IPS-20b (cell line): ENCODE results near the gene TBC1D8.

Source experiments
- H3K27ac ChIP-seq: one replicate; pipeline ENCODE4 v1.5.1; 2013; ENCODE audit warnings: low read length
- H3K27me3 ChIP-seq: 2 replicates; pipeline ENCODE4 v1.6.1; 2013; ENCODE audit warnings: mild to moderate bottlenecking, low read length, inconsistent platforms; ENCODE audit not compliant: insufficient read depth
- H3K36me3 ChIP-seq: 2 replicates; pipeline ENCODE4 v1.6.1; 2013; ENCODE audit warnings: low read depth, mild to moderate bottlenecking, inconsistent platforms, low read length, moderate library complexity; ENCODE audit not compliant: insufficient read depth
- H3K4me1 ChIP-seq: 2 replicates; pipeline ENCODE4 v1.6.1; 2013; ENCODE audit warnings: mild to moderate bottlenecking, control low read depth, inconsistent platforms, low read length, moderate library complexity; ENCODE audit not compliant: insufficient read depth
- H3K4me3 ChIP-seq: 2 replicates; pipeline ENCODE4 v1.5.1; 2013; ENCODE audit warnings: mild to moderate bottlenecking, low read length, inconsistent platforms
- H3K9ac ChIP-seq: 2 replicates; pipeline ENCODE4 v1.6.1; 2013; ENCODE audit warnings: low read depth, mild to moderate bottlenecking, inconsistent platforms, low read length, moderate library complexity
- H3K9me3 ChIP-seq: 2 replicates; pipeline ENCODE4 v1.6.1; 2013; ENCODE audit warnings: mild to moderate bottlenecking, low read depth, low read length, inconsistent platforms; ENCODE audit not compliant: insufficient read depth

TBC1D8 gene

DNA sequence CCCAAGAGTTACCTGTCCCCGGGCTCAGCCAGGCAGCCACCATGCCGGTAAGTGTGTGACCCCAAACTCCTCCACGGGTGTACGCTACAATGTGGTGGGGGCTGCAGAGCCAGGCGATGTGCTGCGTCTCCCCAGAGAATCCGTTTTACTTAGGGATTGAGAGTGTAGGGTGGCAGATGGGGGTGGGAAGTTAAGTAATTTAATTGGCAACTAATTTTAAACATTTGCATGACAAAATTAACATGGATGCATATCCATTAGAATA is 175.7 kb downstream of the TBC1D8 start:
- H3K9me3 ChIP-seq = no peaks in the 10 kb centered on the region
- no peak overlapping the region for H3K4me3 ChIP-seq
- H3K27ac ChIP-seq = no peak overlapping the region
- H3K36me3 ChIP-seq = no peaks in the 10 kb centered on the region
- H3K9ac ChIP-seq = no peak overlapping the region
- no peaks in the 10 kb centered on the region for H3K4me1 ChIP-seq
- no peaks in the 10 kb centered on the region for H3K27me3 ChIP-seq

DNA sequence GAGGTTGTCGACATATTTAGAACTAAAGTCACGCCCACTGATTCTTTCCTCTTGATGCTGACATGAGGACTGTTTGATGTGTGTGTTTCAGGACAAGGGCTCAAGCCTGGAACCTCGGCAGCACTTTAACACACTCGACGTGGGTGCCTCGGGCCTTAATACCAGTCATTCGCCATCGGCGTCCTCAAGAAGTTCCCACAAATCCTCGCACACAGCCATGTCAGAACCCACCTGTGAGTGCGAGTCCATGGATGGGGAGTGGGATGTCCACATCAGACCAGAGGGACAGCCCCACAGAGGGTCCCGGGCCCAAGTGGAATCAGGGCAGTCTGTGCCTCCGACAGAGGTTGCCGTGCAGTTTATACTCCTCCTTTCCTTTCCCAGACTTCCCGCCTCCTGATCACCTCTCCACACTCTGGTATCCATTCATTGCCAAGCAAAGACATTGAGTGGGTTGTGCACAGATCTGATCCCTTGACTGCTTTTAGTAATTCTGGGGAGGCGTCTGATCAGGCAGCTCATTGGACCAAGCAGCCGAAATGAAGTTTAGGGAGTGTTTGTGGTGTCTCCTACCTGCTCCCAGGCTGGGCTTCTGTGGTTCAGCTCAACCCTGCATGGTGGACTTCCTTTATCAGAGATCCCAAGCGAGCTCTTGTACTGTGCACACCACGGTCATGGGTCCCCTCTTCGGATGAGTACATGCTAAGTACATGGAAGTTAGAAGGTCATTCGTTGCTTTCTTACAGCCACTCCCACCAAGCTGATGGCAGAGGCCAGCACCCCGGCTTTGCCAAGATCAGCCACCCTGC is 176.3 kb downstream of the TBC1D8 start:
- H3K9ac ChIP-seq = no peak overlapping the region
- H3K36me3 ChIP-seq = no peaks in the 10 kb centered on the region
- no peaks in the 10 kb centered on the region for H3K4me1 ChIP-seq
- no peak overlapping the region for H3K27ac ChIP-seq
- H3K27me3 ChIP-seq = no peaks in the 10 kb centered on the region
- no peak overlapping the region for H3K4me3 ChIP-seq
- no peaks in the 10 kb centered on the region for H3K9me3 ChIP-seq

DNA sequence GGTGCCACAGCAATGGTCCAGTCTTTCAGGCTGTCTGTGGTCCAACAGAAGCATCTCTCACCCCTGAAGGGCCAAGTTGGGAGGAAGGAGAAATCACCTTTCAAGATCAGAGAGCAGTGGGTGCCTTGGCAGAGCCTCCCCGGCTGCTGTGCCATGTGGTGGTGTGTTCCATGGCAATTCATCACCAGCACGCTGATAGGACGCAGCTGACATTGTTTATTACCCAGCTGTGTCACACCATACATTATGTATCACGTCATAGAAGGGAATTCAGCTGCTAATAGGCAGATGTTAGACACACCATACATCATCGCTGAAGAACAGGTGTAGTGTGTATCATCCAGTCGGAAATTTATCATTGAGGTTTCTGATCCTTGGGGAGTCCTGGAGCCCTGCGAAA is 178.7 kb downstream of the TBC1D8 start:
- Histone ChIP-seq H3K9ac (no peak overlapping the region), H3K27me3 (no peaks in the 10 kb centered on the region), H3K36me3 (no peaks in the 10 kb centered on the region), H3K9me3 (no peaks in the 10 kb centered on the region), H3K4me3 (no peak overlapping the region), H3K27ac (no peak overlapping the region), H3K4me1 (no peaks in the 10 kb centered on the region)

DNA sequence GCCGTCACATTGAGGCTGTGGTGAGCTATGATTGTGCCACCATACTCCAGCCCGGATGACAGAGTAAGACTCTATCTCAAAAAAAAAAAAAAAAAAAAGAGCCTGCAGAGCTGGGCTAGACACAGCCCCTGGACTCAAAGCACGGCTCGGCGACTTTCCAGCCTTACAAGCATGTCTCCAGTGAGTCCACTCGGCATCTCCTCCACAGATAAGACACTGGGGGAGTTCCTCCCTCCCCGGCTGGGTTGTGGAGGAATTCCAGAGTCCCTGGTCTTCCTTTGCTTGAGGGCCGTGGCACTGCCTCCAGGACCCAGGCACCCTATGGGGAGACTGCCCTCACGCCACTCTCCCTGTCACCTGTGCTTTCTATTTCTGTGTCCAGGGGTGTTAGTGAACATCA is 180.0 kb downstream of the TBC1D8 start:
- H3K27me3 ChIP-seq = no peaks in the 10 kb centered on the region
- H3K36me3 ChIP-seq = no peaks in the 10 kb centered on the region
- H3K4me1 ChIP-seq = no peaks in the 10 kb centered on the region
- H3K4me3 ChIP-seq = no peak overlapping the region
- H3K27ac ChIP-seq = no peak overlapping the region
- no peaks in the 10 kb centered on the region for H3K9me3 ChIP-seq
- H3K9ac ChIP-seq = no peak overlapping the region

DNA sequence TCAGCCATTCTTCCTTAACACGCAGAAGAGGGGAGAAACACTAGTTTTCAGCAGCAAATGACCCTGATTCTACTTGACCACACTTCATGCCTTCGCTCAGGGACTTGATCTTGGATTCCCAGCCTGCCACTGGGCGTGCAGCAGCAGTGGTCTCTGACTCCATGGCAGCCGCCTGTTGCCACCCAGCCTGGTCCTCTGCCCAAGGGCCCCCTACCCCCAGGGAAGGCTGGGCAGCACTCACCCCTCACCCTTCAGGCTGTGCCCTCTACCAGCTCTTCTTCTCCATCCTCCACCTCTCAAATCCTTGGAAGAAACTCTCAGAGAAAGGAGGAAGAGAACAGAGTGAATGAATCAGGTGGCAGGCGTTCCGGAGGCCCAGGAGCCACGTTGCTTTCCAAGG is 181.2 kb downstream of the TBC1D8 start:
- no peaks in the 10 kb centered on the region for H3K36me3 ChIP-seq

DNA sequence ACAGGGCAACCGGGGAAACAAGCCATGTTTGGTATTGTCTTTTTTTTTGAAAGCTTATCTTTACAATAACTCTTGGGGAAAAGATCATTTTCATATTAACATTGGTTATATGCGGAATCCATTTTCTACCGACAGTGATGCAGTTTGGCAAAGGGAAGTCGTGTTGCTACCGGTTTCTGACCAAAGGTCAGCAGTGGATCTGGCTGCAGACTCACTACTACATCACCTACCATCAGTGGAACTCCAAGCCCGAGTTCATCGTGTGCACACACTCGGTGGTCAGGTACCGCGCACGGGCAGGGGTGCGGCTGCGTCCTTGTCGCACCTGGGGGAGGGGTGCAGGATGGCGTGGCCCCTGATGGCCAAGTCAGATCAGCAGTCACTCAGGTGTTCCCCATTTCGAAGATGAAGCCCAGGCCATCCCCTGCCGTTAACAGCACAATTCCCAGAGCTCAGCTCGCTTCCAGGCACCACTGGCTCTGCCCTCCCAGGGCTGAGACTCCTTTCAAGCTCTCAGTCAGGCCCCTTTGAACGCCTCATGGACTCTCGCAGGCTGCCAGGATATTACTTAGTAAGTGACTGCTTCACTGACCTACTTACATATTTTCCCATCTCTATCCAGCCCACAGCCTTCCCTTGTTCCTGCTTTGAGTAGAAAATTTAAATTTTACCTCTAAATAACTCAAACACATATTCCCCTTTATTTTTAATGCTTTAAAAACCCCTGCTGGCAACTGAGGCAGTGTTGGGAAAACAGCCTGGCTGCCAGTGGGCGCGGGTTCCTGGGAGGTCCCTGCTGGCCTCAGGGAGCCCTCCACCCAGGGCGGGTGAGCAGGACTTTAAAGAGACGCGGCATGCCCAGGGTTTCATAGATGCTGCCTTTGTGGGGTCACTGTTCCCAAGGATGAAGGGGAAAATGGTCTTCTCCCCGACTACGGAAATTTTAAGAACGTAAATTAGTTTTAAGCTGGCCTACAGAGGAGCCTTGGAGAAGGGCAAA is 182.7 kb downstream of the TBC1D8 start:
- Histone ChIP-seq H3K27me3 (no peaks in the 10 kb centered on the region), H3K36me3 (no peaks in the 10 kb centered on the region), H3K4me1 (no peaks in the 10 kb centered on the region), H3K27ac (no peak overlapping the region), H3K9ac (no peak overlapping the region), H3K4me3 (no peak overlapping the region), H3K9me3 (no peaks in the 10 kb centered on the region)

More for the DNA sequence above, 181.2 kb downstream of the TBC1D8 start:
- Histone ChIP-seq H3K27me3 (no peaks in the 10 kb centered on the region), H3K27ac (no peak overlapping the region), H3K9ac (no peak overlapping the region), H3K4me3 (no peak overlapping the region), H3K4me1 (no peaks in the 10 kb centered on the region), H3K9me3 (no peaks in the 10 kb centered on the region)

DNA sequence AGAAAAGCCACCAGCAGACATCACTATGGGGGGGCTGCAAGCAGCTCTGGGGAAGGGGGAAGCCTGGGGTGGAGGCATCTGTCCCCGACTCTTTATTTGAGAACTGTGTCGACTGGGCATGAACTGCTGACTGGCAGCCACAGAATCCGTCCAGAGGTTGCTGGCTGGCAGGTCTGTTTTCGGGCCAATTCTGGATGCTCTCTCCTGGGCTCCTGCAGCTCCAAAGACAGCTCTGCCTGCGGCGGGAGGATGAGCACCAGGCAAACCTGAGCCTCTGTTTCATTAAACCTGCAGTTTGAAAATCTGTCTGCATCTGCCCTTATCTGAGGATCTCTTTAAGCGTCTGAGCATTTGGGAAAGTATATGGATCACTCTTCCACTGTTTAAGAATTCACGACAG is 183.5 kb downstream of the TBC1D8 start:
- no peak overlapping the region for H3K4me3 ChIP-seq
- H3K27ac ChIP-seq = no peak overlapping the region
- no peaks in the 10 kb centered on the region for H3K36me3 ChIP-seq
- H3K27me3 ChIP-seq = no peaks in the 10 kb centered on the region
- H3K4me1 ChIP-seq = no peaks in the 10 kb centered on the region
- no peak overlapping the region for H3K9ac ChIP-seq
- no peaks in the 10 kb centered on the region for H3K9me3 ChIP-seq

DNA sequence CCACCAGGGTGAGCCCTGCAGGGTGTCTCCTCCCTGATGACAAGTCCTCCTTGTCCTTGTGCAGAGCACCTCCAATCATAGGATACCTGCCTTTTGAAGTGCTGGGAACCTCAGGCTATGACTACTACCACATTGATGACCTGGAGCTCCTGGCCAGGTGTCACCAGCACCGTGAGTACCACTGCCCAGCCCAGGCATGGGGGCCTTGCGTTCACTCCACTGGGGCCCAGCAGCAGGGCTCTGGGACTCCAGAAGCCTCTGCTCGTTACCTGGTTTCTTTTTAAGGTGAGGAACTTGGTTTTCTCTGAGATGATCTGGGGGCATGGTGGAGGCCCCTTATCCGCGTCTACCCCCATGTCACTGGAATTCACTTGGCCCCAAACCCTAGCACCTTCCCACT is 185.6 kb downstream of the TBC1D8 start:
- H3K27me3 ChIP-seq = no peaks in the 10 kb centered on the region
- no peak overlapping the region for H3K27ac ChIP-seq
- no peaks in the 10 kb centered on the region for H3K4me1 ChIP-seq
- no peak overlapping the region for H3K9ac ChIP-seq
- H3K4me3 ChIP-seq = no peak overlapping the region
- no peaks in the 10 kb centered on the region for H3K36me3 ChIP-seq
- H3K9me3 ChIP-seq = no peaks in the 10 kb centered on the region

DNA sequence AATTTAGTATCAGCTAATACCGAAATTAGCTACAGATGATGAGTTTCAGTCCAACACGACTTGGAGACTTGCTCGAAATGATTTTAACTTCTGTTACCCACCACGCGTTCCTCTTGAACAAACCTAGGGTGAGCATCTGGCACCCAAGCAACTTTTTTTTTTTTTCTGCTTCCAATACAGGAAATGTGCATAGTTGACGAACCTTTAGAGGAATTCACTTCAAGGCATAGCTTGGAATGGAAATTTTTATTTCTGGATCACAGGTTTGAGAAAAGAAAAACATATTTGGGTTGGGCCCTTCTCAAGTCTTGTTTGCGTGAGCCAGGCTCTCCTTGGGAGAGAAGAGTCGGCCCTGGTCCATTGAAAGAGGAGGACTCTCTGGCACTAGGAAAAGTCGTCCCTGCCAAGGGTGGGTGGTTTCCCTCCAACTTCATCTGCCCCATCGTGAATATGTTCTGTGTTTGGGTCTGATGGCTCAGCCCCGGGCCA is 186.5 kb downstream of the TBC1D8 start:
- H3K36me3 ChIP-seq = no peaks in the 10 kb centered on the region

DNA sequence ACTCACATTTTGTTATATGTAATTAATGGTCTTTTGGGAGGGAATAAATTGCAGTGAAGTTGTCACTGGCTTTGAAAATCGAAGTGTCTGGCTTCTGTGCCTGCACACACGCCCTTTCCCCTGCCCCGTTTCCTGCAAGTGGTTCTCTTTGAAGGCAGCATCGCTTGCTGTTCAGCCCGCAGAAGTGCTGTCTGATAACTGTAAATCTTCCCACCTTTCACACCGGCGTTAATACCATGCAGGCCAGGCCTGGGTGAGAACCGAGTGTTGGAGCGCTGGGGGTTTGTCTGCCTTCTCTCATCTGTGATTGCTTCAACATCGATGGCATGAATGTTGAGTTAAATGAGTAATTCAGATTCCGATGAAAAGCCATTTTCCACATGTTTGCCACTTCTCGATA is 187.0 kb downstream of the TBC1D8 start:
- Histone ChIP-seq H3K36me3 (no peaks in the 10 kb centered on the region), H3K9me3 (no peaks in the 10 kb centered on the region), H3K9ac (no peak overlapping the region), H3K4me3 (no peak overlapping the region), H3K27ac (no peak overlapping the region), H3K27me3 (no peaks in the 10 kb centered on the region), H3K4me1 (no peaks in the 10 kb centered on the region)

More for the DNA sequence above, 186.5 kb downstream of the TBC1D8 start:
- Histone ChIP-seq H3K27me3 (no peaks in the 10 kb centered on the region), H3K9ac (no peak overlapping the region), H3K4me3 (no peak overlapping the region), H3K27ac (no peak overlapping the region), H3K4me1 (no peaks in the 10 kb centered on the region), H3K9me3 (no peaks in the 10 kb centered on the region)

DNA sequence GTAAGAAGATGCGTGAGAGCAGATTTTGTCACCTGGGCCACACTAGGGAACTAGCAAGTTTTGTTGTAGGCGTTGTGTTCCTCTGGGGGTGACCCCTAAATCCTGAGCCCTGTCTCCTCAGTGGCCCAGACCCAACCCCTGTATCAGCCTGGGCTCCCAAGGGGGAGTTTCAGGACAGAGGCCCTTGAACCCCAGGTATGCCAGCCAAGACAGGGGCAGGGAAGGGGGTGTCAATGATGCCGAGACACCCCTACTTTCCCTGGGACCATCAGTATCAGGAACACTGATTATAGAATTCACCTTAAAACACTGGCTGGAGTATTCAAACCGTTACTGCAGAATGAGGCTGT is 188.2 kb downstream of the TBC1D8 start:
- no peaks in the 10 kb centered on the region for H3K4me1 ChIP-seq
- no peaks in the 10 kb centered on the region for H3K27me3 ChIP-seq
- H3K9ac ChIP-seq = no peak overlapping the region
- H3K27ac ChIP-seq = no peak overlapping the region
- H3K9me3 ChIP-seq = no peaks in the 10 kb centered on the region
- H3K4me3 ChIP-seq = no peak overlapping the region
- no peaks in the 10 kb centered on the region for H3K36me3 ChIP-seq
